Liver (tissue), 3 donors: ENCODE results near the gene HNRNPUL1.

Experiments used
- CTCF ChIP-seq: fragments of 150-350 bp; IDR thresholded peaks from 2 replicates; pipeline ENCODE4 v1.5.1; 2017; ENCODE audit warnings: improper control_type of control experiment, low read depth, low read length; ENCODE audit not compliant: missing input control
- SP1 ChIP-seq: IDR thresholded peaks from 2 replicates; pipeline ENCODE4 v1.6.1; 2018; ENCODE audit warnings: antibody characterized with exemption, mild to moderate bottlenecking
- TAF1 ChIP-seq: conservative IDR thresholded peaks from 2 replicates; pipeline ENCODE4 v1.6.1; 2016; ENCODE audit warnings: antibody characterized with exemption, mild to moderate bottlenecking
- donor health status: healthy.
- donor health status: healthy.

DNA sequence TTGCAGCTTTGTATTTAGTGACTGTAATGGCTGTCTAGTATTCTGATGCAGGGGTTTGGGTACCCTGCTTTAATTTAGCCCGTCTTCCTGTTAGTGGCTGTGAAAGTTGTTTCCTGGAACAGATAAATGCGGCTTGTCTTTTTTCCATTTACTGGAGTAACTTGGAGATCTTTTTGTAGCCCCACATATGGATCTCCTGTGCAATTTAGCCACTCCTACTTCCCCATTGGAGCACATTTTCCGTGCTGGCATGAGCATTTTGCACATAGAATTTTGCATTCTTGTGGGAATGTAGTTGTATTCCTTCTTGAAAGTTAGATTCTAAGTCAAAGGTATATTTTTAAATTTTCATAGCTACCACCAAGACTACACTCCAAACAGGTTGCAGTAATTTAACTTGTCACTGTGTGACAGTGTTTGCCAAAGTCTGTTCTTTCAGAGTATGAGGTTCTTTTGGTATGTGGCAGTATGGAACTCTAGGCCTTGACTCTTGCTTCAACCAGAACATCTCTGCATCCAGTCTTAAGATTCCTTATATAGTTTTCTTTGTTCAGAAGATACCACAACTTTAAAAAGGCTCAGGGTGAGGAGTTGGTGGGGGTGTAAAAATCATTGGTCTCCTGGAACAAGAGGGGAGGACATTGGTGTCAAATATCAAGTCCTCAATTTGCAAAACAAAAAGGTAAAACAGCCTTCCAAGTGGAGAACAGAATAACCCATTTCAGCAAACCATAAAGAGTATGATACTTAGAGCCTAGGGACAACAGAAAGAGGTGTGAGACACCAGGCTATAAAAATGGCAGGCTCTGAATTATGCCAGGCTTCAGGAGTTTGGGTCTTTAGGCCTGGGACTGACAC lies 24.7 kb downstream of the HNRNPUL1 start:
- no peak for TF ChIP-seq CTCF
- no peak for TF ChIP-seq SP1
- no peak for TF ChIP-seq TAF1
